Measurements from ENCODE around the gene EDAR.

Gene EDAR

DNA sequence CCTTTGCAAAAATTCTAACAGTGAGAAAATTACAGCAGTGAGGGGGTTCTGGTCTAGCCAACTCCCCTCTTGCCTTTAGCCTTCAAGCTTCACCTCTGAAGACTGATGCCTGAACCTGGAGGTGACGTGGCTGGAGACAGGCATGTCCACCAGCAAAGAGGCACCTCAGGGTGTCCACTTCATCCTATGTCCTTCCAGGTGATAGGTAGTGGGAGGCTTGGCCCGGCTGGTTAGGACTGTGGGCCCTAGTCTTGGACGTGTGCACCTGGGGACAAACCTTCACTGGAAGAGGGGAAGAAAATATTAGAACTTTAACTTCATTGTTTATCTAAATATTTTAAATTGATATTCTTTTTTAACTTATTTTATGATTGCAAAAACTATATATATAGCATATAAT is 35.5 kb upstream of the EDAR start:
- Histone ChIP-seq H3K79me2 (ENCODE audit: control insufficient read depth, insufficient read depth, low read length, unreplicated experiment) (no peaks in the 10 kb centered on the region), H2AFZ (ENCODE audit: low read length, unreplicated experiment) (no peak overlapping the region), H3K27ac (ENCODE audit: low read depth, low read length) (no peak overlapping the region), H3K27me3 (ENCODE audit: insufficient read depth, low read length) (peaks cover 33% of the 10 kb centered on the region), H3K36me3 (ENCODE audit: insufficient read depth, low read length) (no peaks in the 10 kb centered on the region), H3K4me1 (ENCODE audit: control insufficient read depth, insufficient read depth, low read length, unreplicated experiment) (no peaks in the 10 kb centered on the region), H3K4me3 (ENCODE audit: low read depth, low read length) (no peak overlapping the region)

DNA sequence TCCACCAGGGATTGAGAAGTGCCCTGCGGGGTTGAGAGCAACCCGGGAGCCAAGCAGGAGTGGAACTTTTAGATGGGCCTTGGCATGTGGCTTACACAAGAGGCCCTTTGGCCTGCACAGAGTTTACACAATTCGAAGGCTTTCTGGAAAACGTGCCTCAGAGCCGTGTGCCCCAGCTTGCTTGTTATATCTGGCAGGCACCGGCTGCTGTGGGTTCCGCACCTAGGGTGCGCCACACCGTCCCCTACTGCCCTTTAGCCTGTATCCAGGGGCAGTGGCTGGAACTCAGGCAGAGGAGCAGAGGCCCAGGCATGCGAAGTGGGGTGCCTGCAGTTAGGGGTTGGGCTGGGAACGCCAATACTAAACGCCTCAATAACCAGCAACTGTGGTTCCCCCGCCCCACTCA is 32.9 kb upstream of the EDAR start:
- H3K4me1 ChIP-seq (ENCODE audit: control insufficient read depth, insufficient read depth, low read length, unreplicated experiment): no peaks in the 10 kb centered on the region
- no peak overlapping the region for H3K27ac ChIP-seq (ENCODE audit: low read depth, low read length)
- H3K36me3 ChIP-seq (ENCODE audit: insufficient read depth, low read length): no peaks in the 10 kb centered on the region
- H3K27me3 ChIP-seq (ENCODE audit: insufficient read depth, low read length): peaks cover 59% of the 10 kb centered on the region
- H2AFZ ChIP-seq (ENCODE audit: low read length, unreplicated experiment): no peak overlapping the region
- H3K79me2 ChIP-seq (ENCODE audit: control insufficient read depth, insufficient read depth, low read length, unreplicated experiment): no peaks in the 10 kb centered on the region
- no peak overlapping the region for H3K4me3 ChIP-seq (ENCODE audit: low read depth, low read length)

DNA sequence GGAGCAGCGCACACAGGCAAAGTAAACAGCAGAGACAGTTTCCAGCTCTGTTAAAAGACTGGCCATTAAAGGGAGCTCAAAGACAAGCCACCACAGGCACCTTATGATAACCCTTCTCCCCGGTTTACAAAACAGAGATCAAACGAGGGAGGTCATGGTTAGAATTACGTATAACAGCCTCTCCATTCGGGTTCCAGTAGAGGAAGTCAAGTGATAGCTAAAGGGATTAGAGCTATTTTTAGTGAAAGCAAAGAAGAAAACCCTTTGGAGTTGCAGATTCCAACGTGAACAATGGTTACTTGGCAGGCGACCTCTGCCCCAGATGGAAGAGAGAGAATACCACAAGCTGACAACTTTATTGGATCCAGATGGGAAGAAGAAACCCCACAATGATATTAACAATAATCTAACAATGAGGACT is 31.2 kb upstream of the EDAR start:
- Histone ChIP-seq H3K79me2 (ENCODE audit: control insufficient read depth, insufficient read depth, low read length, unreplicated experiment) (no peaks in the 10 kb centered on the region), H3K27me3 (ENCODE audit: insufficient read depth, low read length) (peaks cover 65% of the 10 kb centered on the region), H2AFZ (ENCODE audit: low read length, unreplicated experiment) (no peak overlapping the region), H3K4me1 (ENCODE audit: control insufficient read depth, insufficient read depth, low read length, unreplicated experiment) (no peaks in the 10 kb centered on the region), H3K4me3 (ENCODE audit: low read depth, low read length) (no peak overlapping the region), H3K27ac (ENCODE audit: low read depth, low read length) (no peak overlapping the region), H3K36me3 (ENCODE audit: insufficient read depth, low read length) (no peaks in the 10 kb centered on the region)

DNA sequence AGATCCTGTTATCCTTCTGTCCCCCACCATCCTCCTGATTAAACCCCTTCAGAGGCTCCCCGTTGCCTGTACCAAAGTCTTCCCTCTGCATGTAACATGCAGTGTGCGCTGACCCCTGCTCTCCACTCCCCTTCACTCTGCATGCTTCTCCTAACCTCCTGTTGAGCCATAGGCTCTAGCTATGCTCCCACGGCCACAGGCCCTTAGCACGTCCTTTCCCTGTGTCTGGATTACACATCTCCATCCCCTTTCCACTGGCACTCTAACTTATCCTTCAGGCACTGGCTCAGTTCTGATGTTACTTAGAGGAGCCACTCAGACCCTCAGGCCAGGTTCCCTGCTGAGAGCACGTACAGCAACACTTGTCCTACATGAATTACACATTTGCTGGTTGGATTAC is 29.4 kb upstream of the EDAR start:
- no peak overlapping the region for H3K4me3 ChIP-seq (ENCODE audit: low read depth, low read length)
- no peaks in the 10 kb centered on the region for H3K79me2 ChIP-seq (ENCODE audit: control insufficient read depth, insufficient read depth, low read length, unreplicated experiment)
- H3K4me1 ChIP-seq (ENCODE audit: control insufficient read depth, insufficient read depth, low read length, unreplicated experiment): no peaks in the 10 kb centered on the region
- H2AFZ ChIP-seq (ENCODE audit: low read length, unreplicated experiment): no peak overlapping the region
- H3K36me3 ChIP-seq (ENCODE audit: insufficient read depth, low read length): no peaks in the 10 kb centered on the region
- H3K27me3 ChIP-seq (ENCODE audit: insufficient read depth, low read length): peaks cover 65% of the 10 kb centered on the region
- H3K27ac ChIP-seq (ENCODE audit: low read depth, low read length): no peak overlapping the region

DNA sequence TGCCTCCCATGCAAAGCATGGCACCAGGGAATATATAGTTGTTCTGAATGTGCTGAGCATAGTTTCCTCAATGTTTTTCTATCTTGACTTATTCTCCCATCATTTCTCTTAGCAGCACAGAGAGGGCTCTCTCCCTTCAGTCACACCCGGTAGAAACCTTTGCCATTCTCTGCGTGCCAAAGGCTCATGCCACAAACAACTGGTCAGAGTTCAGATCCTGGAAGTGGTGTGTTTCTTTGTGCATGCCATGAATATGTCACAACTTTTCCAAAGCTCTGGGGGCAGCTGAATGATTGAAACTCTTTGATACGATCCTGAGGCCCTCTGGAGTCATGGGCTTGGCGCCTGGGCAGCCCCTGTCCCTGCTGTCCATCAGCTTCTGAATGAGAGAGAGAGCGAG is 28.0 kb upstream of the EDAR start:
- Histone ChIP-seq H3K4me3 (ENCODE audit: low read depth, low read length) (no peak overlapping the region), H2AFZ (ENCODE audit: low read length, unreplicated experiment) (no peak overlapping the region), H3K4me1 (ENCODE audit: control insufficient read depth, insufficient read depth, low read length, unreplicated experiment) (no peaks in the 10 kb centered on the region), H3K27me3 (ENCODE audit: insufficient read depth, low read length) (peaks cover 68% of the 10 kb centered on the region), H3K36me3 (ENCODE audit: insufficient read depth, low read length) (no peaks in the 10 kb centered on the region), H3K27ac (ENCODE audit: low read depth, low read length) (no peak overlapping the region), H3K79me2 (ENCODE audit: control insufficient read depth, insufficient read depth, low read length, unreplicated experiment) (no peaks in the 10 kb centered on the region)

DNA sequence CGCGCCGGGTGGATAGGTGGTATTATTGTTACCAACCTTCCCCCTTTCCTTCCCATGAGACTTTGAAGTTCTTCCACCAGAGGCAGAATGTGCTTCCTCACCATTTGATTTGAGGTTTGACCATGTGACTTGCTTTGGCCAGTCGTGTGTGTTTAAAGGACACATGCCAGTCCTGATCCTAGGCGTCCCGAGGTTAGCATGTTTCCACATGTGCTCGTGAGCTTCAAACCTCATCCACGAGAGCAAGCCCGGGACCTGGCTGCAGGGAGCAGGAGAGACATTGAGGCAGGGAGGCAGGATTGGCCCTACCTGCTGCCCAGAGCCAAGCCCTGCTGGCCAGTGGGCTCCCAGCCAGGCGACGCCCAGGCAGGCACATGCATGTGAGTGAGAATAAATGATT is 27.4 kb upstream of the EDAR start:
- H3K27me3 ChIP-seq (ENCODE audit: insufficient read depth, low read length): peaks cover 67% of the 10 kb centered on the region
- H2AFZ ChIP-seq (ENCODE audit: low read length, unreplicated experiment): no peak overlapping the region
- H3K27ac ChIP-seq (ENCODE audit: low read depth, low read length): no peak overlapping the region
- H3K4me1 ChIP-seq (ENCODE audit: control insufficient read depth, insufficient read depth, low read length, unreplicated experiment): no peaks in the 10 kb centered on the region
- no peaks in the 10 kb centered on the region for H3K79me2 ChIP-seq (ENCODE audit: control insufficient read depth, insufficient read depth, low read length, unreplicated experiment)
- H3K4me3 ChIP-seq (ENCODE audit: low read depth, low read length): no peak overlapping the region
- H3K36me3 ChIP-seq (ENCODE audit: insufficient read depth, low read length): no peaks in the 10 kb centered on the region

DNA sequence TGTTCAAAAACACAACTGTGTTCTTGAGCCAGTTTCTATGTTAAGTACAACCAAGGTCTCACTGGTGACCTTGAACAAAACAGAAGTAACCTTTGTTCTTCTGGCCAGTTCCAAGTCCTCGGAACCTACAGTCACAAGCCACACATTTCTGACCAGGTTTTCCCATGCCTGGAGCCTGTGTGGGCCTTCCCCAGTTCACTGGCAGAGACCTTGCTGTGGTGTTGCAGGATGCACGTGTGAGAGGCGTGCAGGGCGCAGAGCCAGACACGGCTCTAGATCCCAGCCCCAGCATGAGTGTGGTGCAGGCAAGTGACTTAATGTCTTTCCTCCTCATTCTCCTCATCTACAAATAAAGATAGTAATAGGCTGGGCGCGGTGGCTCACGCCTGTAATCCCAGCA is 25.5 kb upstream of the EDAR start:
- Histone ChIP-seq H3K27ac (ENCODE audit: low read depth, low read length) (no peak overlapping the region), H3K4me1 (ENCODE audit: control insufficient read depth, insufficient read depth, low read length, unreplicated experiment) (no peaks in the 10 kb centered on the region), H3K27me3 (ENCODE audit: insufficient read depth, low read length) (peaks cover 60% of the 10 kb centered on the region), H3K79me2 (ENCODE audit: control insufficient read depth, insufficient read depth, low read length, unreplicated experiment) (no peaks in the 10 kb centered on the region), H3K36me3 (ENCODE audit: insufficient read depth, low read length) (no peaks in the 10 kb centered on the region), H3K4me3 (ENCODE audit: low read depth, low read length) (no peak overlapping the region), H2AFZ (ENCODE audit: low read length, unreplicated experiment) (no peak overlapping the region)

DNA sequence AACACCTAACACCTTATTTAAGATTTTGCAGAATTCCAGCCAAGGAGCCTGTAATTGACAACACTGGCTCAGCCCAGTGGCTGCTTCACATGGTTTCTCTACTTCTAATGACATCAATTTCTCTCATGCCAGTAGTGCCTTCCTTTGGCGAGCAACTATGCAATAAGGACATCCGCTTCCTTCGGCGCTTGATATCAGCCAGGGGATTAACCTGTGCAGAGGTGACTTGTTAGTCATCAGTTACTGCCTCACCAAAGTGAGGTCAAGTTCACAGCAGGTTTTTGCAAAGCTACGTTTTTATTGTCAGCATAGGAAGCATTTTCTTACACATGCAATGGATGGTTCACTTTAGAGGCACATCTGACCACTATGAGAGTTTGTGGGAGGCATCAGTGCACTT is 24.0 kb upstream of the EDAR start:
- Histone ChIP-seq H3K4me3 (ENCODE audit: low read depth, low read length) (no peak overlapping the region), H3K27me3 (ENCODE audit: insufficient read depth, low read length) (peaks cover 46% of the 10 kb centered on the region), H3K27ac (ENCODE audit: low read depth, low read length) (no peak overlapping the region)

DNA sequence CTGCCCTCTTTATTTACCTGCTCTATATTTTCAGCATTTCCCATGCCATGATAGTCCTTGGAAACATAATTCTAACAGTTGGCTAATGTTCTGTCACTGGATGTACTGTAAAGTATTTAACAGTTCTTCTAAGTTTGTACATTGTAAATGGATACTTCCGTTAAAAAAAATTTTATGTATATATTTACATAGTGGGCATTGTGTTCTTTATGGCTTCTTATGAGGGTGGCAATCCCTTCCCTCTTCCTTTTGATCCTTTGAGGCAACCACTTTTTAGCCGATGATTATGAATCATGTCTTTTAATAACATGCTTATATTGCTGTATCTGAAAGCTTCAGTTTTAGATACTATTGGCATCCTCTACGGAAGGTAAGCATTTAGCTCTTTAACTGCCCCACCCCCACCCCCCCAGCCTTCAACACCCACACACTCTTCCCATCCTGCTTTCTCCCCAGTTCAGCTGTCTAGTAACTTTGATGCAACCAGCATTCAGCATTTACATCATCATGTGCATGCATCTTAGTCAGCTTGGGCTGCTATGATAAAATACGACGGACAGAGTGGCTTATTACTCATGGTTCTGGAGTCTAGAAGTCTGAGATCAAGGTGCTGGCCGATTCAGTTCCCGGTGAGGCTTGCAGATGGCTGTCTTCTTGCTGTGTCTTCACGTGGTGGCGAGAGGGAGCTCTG is 21.0 kb upstream of the EDAR start:
- Histone ChIP-seq H3K27me3 (ENCODE audit: insufficient read depth, low read length) (peaks cover 39% of the 10 kb centered on the region), H3K27ac (ENCODE audit: low read depth, low read length) (no peak overlapping the region), H3K36me3 (ENCODE audit: insufficient read depth, low read length) (no peaks in the 10 kb centered on the region), H3K4me1 (ENCODE audit: control insufficient read depth, insufficient read depth, low read length, unreplicated experiment) (no peaks in the 10 kb centered on the region), H3K4me3 (ENCODE audit: low read depth, low read length) (no peak overlapping the region), H2AFZ (ENCODE audit: low read length, unreplicated experiment) (no peak overlapping the region), H3K79me2 (ENCODE audit: control insufficient read depth, insufficient read depth, low read length, unreplicated experiment) (no peaks in the 10 kb centered on the region)

More for the DNA sequence above, 24.0 kb upstream of the EDAR start:
- Histone ChIP-seq H3K4me1 (ENCODE audit: control insufficient read depth, insufficient read depth, low read length, unreplicated experiment) (no peaks in the 10 kb centered on the region), H2AFZ (ENCODE audit: low read length, unreplicated experiment) (no peak overlapping the region), H3K36me3 (ENCODE audit: insufficient read depth, low read length) (no peaks in the 10 kb centered on the region), H3K79me2 (ENCODE audit: control insufficient read depth, insufficient read depth, low read length, unreplicated experiment) (no peaks in the 10 kb centered on the region)

DNA sequence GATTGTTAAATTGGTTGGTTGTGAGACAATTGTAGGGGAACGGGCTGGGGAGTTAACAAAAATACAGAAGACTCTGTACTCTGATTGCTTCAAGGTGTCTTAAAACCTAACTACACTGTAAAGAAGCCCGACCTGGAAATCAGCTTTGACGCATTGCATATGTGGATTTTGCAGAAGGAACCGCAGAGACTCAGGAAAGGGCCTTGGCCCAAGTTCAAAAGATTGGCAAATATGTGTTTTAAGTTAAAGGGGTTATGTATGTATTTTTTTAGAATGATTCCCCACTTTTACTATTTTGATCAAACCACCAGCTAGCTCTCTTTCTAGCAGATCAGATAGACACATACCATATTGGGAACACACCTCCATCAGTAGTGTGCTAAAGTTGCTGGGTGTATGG is 18.0 kb upstream of the EDAR start:
- no peak overlapping the region for H3K4me3 ChIP-seq (ENCODE audit: low read depth, low read length)
- peaks cover 35% of the 10 kb centered on the region for H3K27me3 ChIP-seq (ENCODE audit: insufficient read depth, low read length)
- H3K79me2 ChIP-seq (ENCODE audit: control insufficient read depth, insufficient read depth, low read length, unreplicated experiment): no peaks in the 10 kb centered on the region
- no peak overlapping the region for H3K27ac ChIP-seq (ENCODE audit: low read depth, low read length)
- H2AFZ ChIP-seq (ENCODE audit: low read length, unreplicated experiment): no peak overlapping the region
- no peaks in the 10 kb centered on the region for H3K36me3 ChIP-seq (ENCODE audit: insufficient read depth, low read length)
- no peaks in the 10 kb centered on the region for H3K4me1 ChIP-seq (ENCODE audit: control insufficient read depth, insufficient read depth, low read length, unreplicated experiment)

DNA sequence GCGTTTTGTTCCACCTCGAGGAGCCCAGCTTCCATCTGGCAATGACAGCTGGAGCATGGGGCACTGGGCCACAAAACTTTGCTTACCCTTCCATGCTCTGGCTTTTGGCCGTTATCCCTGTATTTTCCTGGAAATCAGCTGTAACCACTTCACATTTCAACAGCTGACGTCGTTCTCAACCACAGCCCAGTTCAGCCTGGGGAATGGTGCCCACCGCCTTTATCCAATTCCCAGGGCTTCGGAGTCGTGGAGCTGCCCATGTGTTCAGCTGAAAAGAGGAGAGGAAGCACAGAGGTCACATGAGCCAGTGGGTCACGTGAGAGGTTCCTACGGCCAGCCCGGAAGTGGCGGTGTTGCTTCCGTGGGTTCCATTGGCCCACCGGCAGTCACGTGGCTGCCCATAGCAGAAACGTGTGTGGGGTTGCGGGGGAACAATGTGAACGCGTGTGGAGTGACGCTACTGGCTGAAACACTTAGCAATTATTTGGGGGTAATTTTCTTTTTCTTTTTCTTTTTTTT is 16.7 kb upstream of the EDAR start:
- H3K79me2 ChIP-seq (ENCODE audit: control insufficient read depth, insufficient read depth, low read length, unreplicated experiment): no peaks in the 10 kb centered on the region
- no peaks in the 10 kb centered on the region for H3K4me1 ChIP-seq (ENCODE audit: control insufficient read depth, insufficient read depth, low read length, unreplicated experiment)
- H3K27ac ChIP-seq (ENCODE audit: low read depth, low read length): no peak overlapping the region
- H3K36me3 ChIP-seq (ENCODE audit: insufficient read depth, low read length): no peaks in the 10 kb centered on the region
- no peak overlapping the region for H2AFZ ChIP-seq (ENCODE audit: low read length, unreplicated experiment)
- H3K27me3 ChIP-seq (ENCODE audit: insufficient read depth, low read length): peaks cover 24% of the 10 kb centered on the region
- no peak overlapping the region for H3K4me3 ChIP-seq (ENCODE audit: low read depth, low read length)
